CD4-positive, CD25-positive, alpha-beta regulatory T cell (primary cell): Measurements from ENCODE around the gene NPBWR2. TPM values are rescaled to one million over a fixed set of nuclear protein-coding genes. Genes with fewer than 3 reads are reported as not detected.

Experiments
- ATAC-seq, 2 donors: fragments of 150-1000 bp; cut with Tn5 transposase; one replicate each; pipeline ENCODE4 v1.10.0; 2021; ENCODE audit warnings: low read depth in 2 of 2, moderate number of reproducible peaks in 2 of 2, moderate library complexity in 1 of 2
- DNase-seq, 3 donors: peaks; one replicate each; pipeline versions ENCODE4 v3.0.0 to v3.0.0-alpha.2; 2012 to 2022; ENCODE audit warnings: mixed read lengths in 1 of 3
- H3K27ac ChIP-seq: one replicate; pipeline ENCODE4 v1.7.0; 2013; ENCODE audit warnings: mild to moderate bottlenecking, low read length; ENCODE audit not compliant: insufficient read depth, poor library complexity, severe bottlenecking
- H3K27me3 ChIP-seq: one replicate; pipeline ENCODE4 v1.7.0; 2013; ENCODE audit warnings: low read length; ENCODE audit not compliant: control insufficient read depth, insufficient read depth
- H3K36me3 ChIP-seq: one replicate; pipeline ENCODE4 v1.7.0; 2013; ENCODE audit warnings: mild to moderate bottlenecking, low read length, moderate library complexity; ENCODE audit not compliant: control insufficient read depth, insufficient read depth
- H3K4me1 ChIP-seq: 2 replicates; pipeline ENCODE4 v1.7.0; 2013; ENCODE audit warnings: mild to moderate bottlenecking, low read length; ENCODE audit not compliant: insufficient read depth, control insufficient read depth, poor library complexity, severe bottlenecking
- H3K4me3 ChIP-seq: one replicate; pipeline ENCODE4 v1.7.0; 2013; ENCODE audit warnings: low read depth, mild to moderate bottlenecking, low read length, moderate library complexity
- H3K9me3 ChIP-seq, 2 experiments: 1 replicate in 1 of 2; 2 replicates in 1 of 2; pipeline ENCODE4 v1.7.0; 2013; ENCODE audit warnings: low read length in 2 of 2, mild to moderate bottlenecking in 1 of 2, moderate library complexity in 1 of 2; ENCODE audit not compliant: control insufficient read depth in 2 of 2
- H3K27ac Mint-ChIP-seq, 3 donors: one replicate each; pipeline ENCODE4 v1.8.0; 2020 to 2022; ENCODE audit warnings: mild to moderate bottlenecking in 3 of 3, mixed read lengths in 3 of 3, moderate library complexity in 2 of 3
- H3K27me3 Mint-ChIP-seq: one replicate; pipeline ENCODE4 v1.8.0; 2022; ENCODE audit warnings: mild to moderate bottlenecking, mixed read lengths
- H3K36me3 Mint-ChIP-seq: one replicate; pipeline ENCODE4 v1.8.0; 2020; ENCODE audit warnings: mixed read lengths
- H3K4me1 Mint-ChIP-seq, 4 donors: one replicate each; pipeline ENCODE4 v1.8.0; 2020 to 2022; ENCODE audit warnings: mixed read lengths in 4 of 4, mild to moderate bottlenecking in 1 of 4
- H3K4me3 Mint-ChIP-seq, 4 donors: one replicate each; pipeline ENCODE4 v1.8.0; 2020 to 2022; ENCODE audit warnings: mild to moderate bottlenecking in 4 of 4, mixed read lengths in 4 of 4, moderate library complexity in 3 of 4
- H3K9me3 Mint-ChIP-seq, 7 donors: one replicate each; pipeline ENCODE4 v1.8.0; 2020 to 2022; ENCODE audit warnings: mixed read lengths in 7 of 7, mild to moderate bottlenecking in 3 of 7, moderate library complexity in 2 of 7
- polyA plus RNA-seq, 4 donors: library from polyadenylated mRNA; unstranded; fragments of 300-500 nt; fragmentation: Illumina TruSeq; gene quantifications; one replicate each; pipeline ENCODE4 v1.2.3, GENCODE V29; 2021
- total RNA-seq: library from RNA; stranded (reverse); gene quantifications from one replicate; pipeline ENCODE4 v1.2.3, GENCODE V29; 2022

Gene NPBWR2
- total and polyA plus RNA-seq, 5 donors from 2014 or later: not detected

GRCh38 chr20:64067005-64067632 is 40.2 kb downstream of the NPBWR2 start:
- ATAC-seq (no peak), DNase-seq (no peak)
- Histone ChIP-seq H3K27me3 (no peaks in the 10 kb centered on the region), H3K9me3 (no peaks in the 10 kb centered on the region), H3K36me3 (no peaks in the 10 kb centered on the region), H3K27ac (no peak overlapping the region), H3K4me3 (no peak overlapping the region), H3K4me1 (peaks cover 54% of the 10 kb centered on the region)
- Mint-ChIP-seq H3K9me3 (no peaks in the 10 kb centered on the region), H3K27me3 (no peaks in the 10 kb centered on the region), H3K36me3 (no peaks in the 10 kb centered on the region), H3K4me1 (peaks cover 0 to 56% (median 17%) of the 10 kb centered on the region in 4 donors), H3K4me3 (peak overlapping the region in 1 of 4 donors; percentile 21), H3K27ac (no peak overlapping the region)

- Mint-ChIP-seq H3K27me3 (no peaks in the 10 kb centered on the region), H3K36me3 (no peaks in the 10 kb centered on the region), H3K4me1 (peaks cover 0 to 56% (median 17%) of the 10 kb centered on the region in 4 donors), H3K27ac (peak overlapping the region; percentile 47 to 82 (median 59)), H3K4me3 (peak overlapping the region; percentile 55 to 94 (median 71)), H3K9me3 (no peaks in the 10 kb centered on the region)
- peaks cover 54% of the 10 kb centered on the region for H3K4me1 ChIP-seq
- H3K27me3 ChIP-seq: no peaks in the 10 kb centered on the region
- H3K27ac ChIP-seq: no peak overlapping the region
- no peaks in the 10 kb centered on the region for H3K36me3 ChIP-seq
- no peak overlapping the region for H3K4me3 ChIP-seq
- DNase-seq (peak in 2 of 3 donors; percentile 47 to 84), ATAC-seq (peak; percentile 8 to 27)
- H3K9me3 ChIP-seq: no peaks in the 10 kb centered on the region
Observed at GRCh38 chr20:64065974-64066343, 41.4 kb downstream of the NPBWR2 start.

GRCh38 chr20:64065062-64065973 is 42.0 kb downstream of the NPBWR2 start:
- no peak for ATAC-seq
- Mint-ChIP-seq H3K27ac (peak overlapping the region; percentile 20 to 78 (median 47)), H3K36me3 (no peaks in the 10 kb centered on the region), H3K27me3 (no peaks in the 10 kb centered on the region), H3K4me3 (peak overlapping the region; percentile 62 to 94 (median 71)), H3K4me1 (peaks cover 0 to 52% (median 17%) of the 10 kb centered on the region in 4 donors), H3K9me3 (no peaks in the 10 kb centered on the region)
- H3K27ac ChIP-seq: no peak overlapping the region
- H3K9me3 ChIP-seq: no peaks in the 10 kb centered on the region
- no peak overlapping the region for H3K4me3 ChIP-seq
- peaks cover 54% of the 10 kb centered on the region for H3K4me1 ChIP-seq
- peak in 1 of 3 donors; percentile 39 for DNase-seq
- no peaks in the 10 kb centered on the region for H3K27me3 ChIP-seq
- H3K36me3 ChIP-seq: no peaks in the 10 kb centered on the region

- H3K4me1 ChIP-seq: peaks cover 47% of the 10 kb centered on the region
- ATAC-seq (no peak), DNase-seq (no peak)
- H3K9me3 ChIP-seq: no peaks in the 10 kb centered on the region
- no peaks in the 10 kb centered on the region for H3K36me3 ChIP-seq
- H3K27me3 Mint-ChIP-seq: no peaks in the 10 kb centered on the region
- H3K27ac ChIP-seq: no peak overlapping the region
- no peaks in the 10 kb centered on the region for H3K9me3 Mint-ChIP-seq
- no peak overlapping the region for H3K4me3 ChIP-seq
- peak overlapping the region; percentile 78 to 89 (median 87) for H3K4me3 Mint-ChIP-seq
- peaks cover 0 to 52% (median 17%) of the 10 kb centered on the region in 4 donors for H3K4me1 Mint-ChIP-seq
- H3K27ac Mint-ChIP-seq: peak overlapping the region; percentile 65 to 94 (median 88)
- H3K27me3 ChIP-seq: no peaks in the 10 kb centered on the region
- H3K36me3 Mint-ChIP-seq: no peaks in the 10 kb centered on the region
Observed at GRCh38 chr20:64064145-64064698, 43.1 kb downstream of the NPBWR2 start.

DNA sequence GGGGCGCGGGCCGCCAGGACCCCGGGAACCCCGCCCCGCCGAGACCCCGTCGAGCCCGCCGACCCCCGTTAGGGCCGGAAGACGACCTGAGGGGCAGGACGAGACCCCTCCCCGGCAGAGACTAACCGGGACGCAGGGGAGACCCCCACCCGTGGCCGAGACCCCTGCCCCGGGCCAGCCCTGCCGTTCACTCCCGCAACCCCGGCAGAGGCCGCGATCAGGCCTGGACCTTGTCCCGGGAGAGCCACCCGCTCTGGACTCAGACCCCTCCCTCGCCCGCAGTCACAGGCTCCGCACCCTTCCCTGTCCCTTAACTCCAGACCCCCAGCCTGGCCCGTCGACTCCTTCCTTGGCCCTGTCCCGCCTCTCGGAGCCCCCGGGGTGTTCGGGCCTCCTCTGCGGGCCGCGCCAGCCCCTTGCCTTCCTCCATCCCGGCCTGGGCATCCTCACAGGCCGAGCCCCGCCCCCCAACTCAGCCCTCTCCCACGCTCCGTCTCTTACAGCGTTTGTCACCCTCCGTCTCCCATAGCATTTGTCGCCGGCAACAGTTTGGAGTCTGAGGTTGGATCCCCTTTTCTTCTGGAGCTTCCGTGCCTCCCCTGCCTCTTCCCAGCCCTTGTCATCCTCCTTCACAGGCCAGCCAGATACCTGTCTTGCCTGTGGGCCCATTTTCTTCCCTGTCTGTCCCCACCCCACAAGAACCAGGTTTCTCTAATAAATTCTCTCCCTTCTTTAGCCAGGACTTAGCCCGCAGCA is 43.8 kb downstream of the NPBWR2 start:
- no peaks in the 10 kb centered on the region for H3K27me3 ChIP-seq
- Mint-ChIP-seq H3K4me3 (peak overlapping the region; percentile 78 to 89 (median 87)), H3K27ac (peak overlapping the region; percentile 65 to 94 (median 88)), H3K36me3 (no peaks in the 10 kb centered on the region), H3K27me3 (no peaks in the 10 kb centered on the region), H3K9me3 (no peaks in the 10 kb centered on the region), H3K4me1 (peaks cover 0 to 53% (median 17%) of the 10 kb centered on the region in 4 donors)
- peaks cover 46% of the 10 kb centered on the region for H3K4me1 ChIP-seq
- no peaks in the 10 kb centered on the region for H3K9me3 ChIP-seq
- DNase-seq (no peak), ATAC-seq (no peak)
- H3K27ac ChIP-seq: no peak overlapping the region
- H3K4me3 ChIP-seq: no peak overlapping the region
- H3K36me3 ChIP-seq: no peaks in the 10 kb centered on the region

- Histone ChIP-seq H3K4me3 (no peak within 1 kb of the TSS), H3K27ac (peak within 1 kb of the TSS; percentile 51), H3K4me1 (peaks cover 50% of the 10 kb centered on the region), H3K9me3 (no peaks in the 10 kb centered on the region), H3K27me3 (no peaks in the 10 kb centered on the region), H3K36me3 (no peaks in the 10 kb centered on the region)
- Mint-ChIP-seq H3K27ac (peak within 1 kb of the TSS; percentile 65 to 94 (median 88)), H3K4me3 (peak within 1 kb of the TSS; percentile 78 to 89 (median 87)), H3K9me3 (no peaks in the 10 kb centered on the region), H3K27me3 (no peaks in the 10 kb centered on the region), H3K36me3 (no peaks in the 10 kb centered on the region), H3K4me1 (peaks cover 0 to 50% (median 21%) of the 10 kb centered on the region in 4 donors)
- ATAC-seq (peak; percentile 97 to 98), DNase-seq (peak; percentile 88 to 96 (median 90))
Observed at GRCh38 chr20:64062596-64063388, 44.6 kb downstream of the NPBWR2 start, which contains the start of gene TCEA2. Gene TCEA2, plus strand, starts transcription at chr20:64063198. Its CDS starts 115 bp downstream, at chr20:64063313.
